RWPE1 (cell line): ENCODE measurements around the gene ULK2.
A peak's percentile ranks its signal among the peaks of the same experiment; 100 is the strongest.

Experiments used
- CTCF ChIA-PET: fragments of 350-600 bp; sonication (Branson Sonifier 250); formaldehyde crosslinking; extraction: SDS; loops from one replicate; lab custom pipeline; 2021; lab: Yijun Ruan, JAX
- POLR2A ChIA-PET: fragments of 400-600 bp; formaldehyde crosslinking; extraction: SDS; loops from one replicate; lab custom pipeline; 2020; ENCODE audit warnings: antibody characterized with exemption; ENCODE audit not compliant: low non-redundant PET; lab: Yijun Ruan, JAX
- DNase-seq: peaks from one replicate; pipeline ENCODE4 v3.0.0; 2012; ENCODE audit warnings: low spot score
- H3K27ac ChIP-seq: fragments of 450-650 bp; 2 replicates; pipeline ENCODE4 v1.5.1; 2017
- TF ChIP-seq, protein P1 (sequence below): fragments of 450-650 bp; conservative IDR thresholded peaks from 2 replicates; pipeline ENCODE4 v1.5.1; 2017; ENCODE audit warnings: low read depth, mild to moderate bottlenecking

The ULK2 gene

DNA sequence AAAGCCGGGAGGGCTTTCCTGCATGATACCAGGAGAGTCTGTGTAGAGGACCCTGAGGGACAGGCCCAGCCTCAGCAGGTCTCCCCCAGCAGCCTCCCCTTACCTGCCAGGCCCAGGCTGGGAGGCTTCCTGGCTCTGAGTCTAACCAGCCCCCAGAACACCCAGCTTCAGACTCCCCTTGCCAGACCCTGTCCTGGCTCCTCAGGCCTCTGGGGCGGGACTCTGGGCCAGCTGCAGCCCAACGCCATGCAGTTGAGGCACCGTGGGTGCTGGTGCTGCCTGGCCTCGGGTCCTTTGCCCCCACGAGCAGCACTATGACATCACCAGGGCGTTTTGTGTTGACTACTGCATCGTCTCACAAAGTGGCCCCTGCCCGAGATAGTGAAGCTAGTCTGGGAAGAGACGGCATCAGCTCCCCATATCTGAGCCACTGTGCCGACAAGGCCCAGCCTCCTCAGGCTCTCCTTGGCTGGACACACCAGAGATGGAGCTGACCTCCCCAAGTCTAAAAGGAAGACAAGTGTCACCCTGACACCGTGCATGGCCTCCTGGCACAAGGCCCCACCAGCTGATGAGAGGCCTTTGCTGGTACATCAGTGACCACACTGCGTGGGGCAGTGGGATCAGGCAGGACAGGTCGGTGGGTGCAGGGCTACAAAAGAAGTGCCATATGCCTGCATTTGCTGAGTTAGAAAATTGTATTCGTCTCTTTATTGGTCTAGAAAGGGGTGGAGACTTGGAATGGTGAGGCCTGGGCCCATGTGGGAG lies 130.2 kb downstream of the ULK2 start:
- no peak for DNase-seq
- ChIA-PET CTCF (interaction anchor here (0.7 kb wide), 1 partner anchor 17 kb away, joined by 3 read pairs; no protein-coding TSS in a partner anchor), POLR2A (no interaction called here)
- TF ChIP-seq, protein P1, sequence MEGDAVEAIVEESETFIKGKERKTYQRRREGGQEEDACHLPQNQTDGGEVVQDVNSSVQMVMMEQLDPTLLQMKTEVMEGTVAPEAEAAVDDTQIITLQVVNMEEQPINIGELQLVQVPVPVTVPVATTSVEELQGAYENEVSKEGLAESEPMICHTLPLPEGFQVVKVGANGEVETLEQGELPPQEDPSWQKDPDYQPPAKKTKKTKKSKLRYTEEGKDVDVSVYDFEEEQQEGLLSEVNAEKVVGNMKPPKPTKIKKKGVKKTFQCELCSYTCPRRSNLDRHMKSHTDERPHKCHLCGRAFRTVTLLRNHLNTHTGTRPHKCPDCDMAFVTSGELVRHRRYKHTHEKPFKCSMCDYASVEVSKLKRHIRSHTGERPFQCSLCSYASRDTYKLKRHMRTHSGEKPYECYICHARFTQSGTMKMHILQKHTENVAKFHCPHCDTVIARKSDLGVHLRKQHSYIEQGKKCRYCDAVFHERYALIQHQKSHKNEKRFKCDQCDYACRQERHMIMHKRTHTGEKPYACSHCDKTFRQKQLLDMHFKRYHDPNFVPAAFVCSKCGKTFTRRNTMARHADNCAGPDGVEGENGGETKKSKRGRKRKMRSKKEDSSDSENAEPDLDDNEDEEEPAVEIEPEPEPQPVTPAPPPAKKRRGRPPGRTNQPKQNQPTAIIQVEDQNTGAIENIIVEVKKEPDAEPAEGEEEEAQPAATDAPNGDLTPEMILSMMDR = no peak
- H3K27ac ChIP-seq = peak overlapping the region; percentile 100

DNA sequence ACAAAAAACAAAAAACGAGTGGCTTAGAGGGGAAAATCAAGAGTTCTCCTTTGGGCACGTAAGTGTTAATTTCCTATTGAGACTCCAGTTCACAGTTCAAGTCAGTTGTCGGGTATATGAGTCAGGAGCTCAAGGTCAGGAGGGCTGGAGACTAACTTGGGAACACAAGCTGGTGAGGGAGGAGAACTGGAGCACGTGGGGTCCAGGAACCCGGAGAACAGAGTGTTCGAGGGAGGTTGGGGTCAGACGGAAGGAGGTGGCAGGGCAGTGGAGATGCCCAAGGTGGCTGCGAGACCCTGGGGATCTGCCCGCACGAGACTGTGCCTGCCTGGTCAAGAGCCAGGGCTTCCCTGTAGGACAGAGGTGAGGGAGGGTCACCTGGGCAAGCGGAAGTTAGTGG lies 131.7 kb downstream of the ULK2 start:
- peak overlapping the region; percentile 100 for H3K27ac ChIP-seq
- POLR2A ChIA-PET = no interaction called here
- CTCF ChIA-PET = no interaction called here
- DNase-seq = no peak
- TF ChIP-seq, protein P1 = no peak

DNA sequence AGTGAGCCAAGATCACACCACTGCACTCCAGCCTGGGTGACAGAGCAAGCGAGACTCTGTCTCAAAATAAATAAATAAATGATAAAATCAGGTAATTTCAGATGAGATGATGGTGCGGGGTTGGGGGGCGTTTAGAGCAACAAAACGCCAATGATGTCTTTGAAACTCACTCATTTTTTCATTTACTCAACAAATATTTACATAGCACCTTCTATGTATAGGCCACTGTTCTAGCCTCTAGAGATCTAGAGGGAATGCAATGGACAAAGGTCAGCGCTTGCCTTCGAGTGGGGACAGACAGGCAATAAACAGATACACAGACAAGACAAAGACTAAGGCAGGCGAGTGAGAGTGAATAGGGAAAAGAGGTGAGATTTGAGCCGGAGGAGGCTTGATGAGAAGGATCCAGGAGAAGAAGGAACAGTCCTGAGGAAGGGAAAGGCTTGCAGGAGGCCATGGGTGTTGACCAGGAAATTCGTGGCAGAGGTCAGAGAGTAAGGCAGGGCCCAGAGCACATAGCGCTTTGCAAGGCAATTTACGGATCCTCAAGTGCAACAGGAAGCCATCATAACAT lies 133.7 kb downstream of the ULK2 start:
- ChIA-PET CTCF (no interaction called here), POLR2A (no interaction called here)
- no peak for DNase-seq
- TF ChIP-seq, protein P1 = no peak
- peak overlapping the region; percentile 35 for H3K27ac ChIP-seq

DNA sequence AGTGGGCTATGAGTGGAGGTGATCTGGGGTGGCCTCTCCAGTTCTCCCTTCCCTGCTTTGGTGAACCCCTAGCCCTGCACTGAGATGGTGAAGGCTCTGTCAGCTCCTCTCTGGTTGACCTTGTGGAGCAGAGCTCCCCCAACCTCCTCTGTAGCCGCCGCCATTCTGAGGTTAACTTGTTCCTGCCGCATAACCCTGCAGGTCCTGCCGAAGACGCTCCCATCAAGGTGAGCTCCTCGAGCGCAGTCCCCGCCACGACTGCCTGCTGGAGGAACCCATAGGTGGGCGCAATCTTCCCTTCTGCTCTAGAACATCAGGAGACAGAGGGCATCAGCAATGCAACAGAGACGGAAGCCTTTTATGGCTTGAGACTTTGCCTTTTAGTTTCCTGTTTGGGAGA lies 136.1 kb downstream of the ULK2 start:
- peak overlapping the region; percentile 100 for H3K27ac ChIP-seq
- POLR2A ChIA-PET = no interaction called here
- DNase-seq = no peak
- CTCF ChIA-PET = interaction anchor here (0.6 to 1.5 kb wide), 3 partner anchors 12 to 151 kb away, joined by 3 to 4 read pairs (median 4); no protein-coding TSS in a partner anchor
- TF ChIP-seq, protein P1 = no peak

DNA sequence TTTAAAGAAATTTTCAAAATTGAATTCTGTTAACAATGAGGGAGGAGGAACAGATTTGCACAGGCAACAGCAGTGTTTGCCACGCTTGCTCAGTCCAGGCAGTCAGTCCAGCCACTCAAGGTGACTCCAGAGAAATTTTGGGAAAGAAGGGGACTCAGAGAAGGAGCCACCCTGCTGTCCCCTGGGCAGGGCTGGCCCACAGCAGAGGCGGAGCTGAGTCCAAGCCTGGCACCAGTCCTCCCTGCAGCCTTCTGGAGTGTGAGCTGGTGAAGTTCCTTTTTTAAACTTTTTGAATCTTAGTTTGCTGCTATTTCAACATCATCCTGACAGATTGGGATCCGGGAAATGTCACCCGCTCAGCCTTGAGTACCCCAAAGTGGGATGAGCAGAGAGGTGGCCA lies 136.9 kb downstream of the ULK2 start:
- H3K27ac ChIP-seq = peak overlapping the region; percentile 100
- TF ChIP-seq, protein P1 = no peak
- no peak for DNase-seq
- CTCF ChIA-PET = interaction anchor here (0.6 to 1.5 kb wide), 2 partner anchors 12 to 84 kb away, joined by 3 to 4 read pairs; no protein-coding TSS in a partner anchor
- POLR2A ChIA-PET = no interaction called here

DNA sequence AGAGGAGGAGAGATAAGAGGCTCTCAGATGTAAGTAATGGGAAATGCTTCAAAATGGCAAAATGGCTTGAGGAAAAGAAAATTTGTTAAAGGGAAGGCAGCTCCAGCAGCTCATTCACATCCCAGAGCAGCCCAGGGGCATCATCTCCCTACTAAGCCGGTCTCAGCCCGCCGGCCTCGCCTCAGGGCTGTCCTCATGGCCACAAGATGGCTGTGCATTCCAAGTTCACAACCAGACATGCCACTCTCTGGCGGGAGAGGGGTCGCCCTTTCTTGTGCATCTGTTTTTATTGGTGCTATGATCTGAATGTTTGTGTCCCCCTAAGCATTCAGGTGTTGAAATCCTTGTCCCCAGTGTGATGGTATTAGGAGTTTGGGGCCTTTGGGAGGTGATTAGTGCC lies 137.8 kb downstream of the ULK2 start:
- ChIA-PET CTCF (interaction anchor here (0.7 kb wide), 1 partner anchor 26 kb away, joined by 4 read pairs; no protein-coding TSS in a partner anchor), POLR2A (no interaction called here)
- TF ChIP-seq, protein P1 = no peak
- no peak for DNase-seq
- H3K27ac ChIP-seq = peak overlapping the region; percentile 100
